Activated CD8-positive, alpha-beta memory T cell treated with anti-CD3 and anti-CD28 coated beads for 24 hours (primary cell): ENCODE results near the gene TAF11.
"Not testable (repeated sequence)": the region's sequence is repeated elsewhere in the genome, so short reads cannot be mapped to it uniquely, and the experiment has no call there.

Source experiments
- DNase-seq: peaks from one replicate; pipeline ENCODE4 v3.0.0-alpha.2; 2020

The TAF11 gene

DNA sequence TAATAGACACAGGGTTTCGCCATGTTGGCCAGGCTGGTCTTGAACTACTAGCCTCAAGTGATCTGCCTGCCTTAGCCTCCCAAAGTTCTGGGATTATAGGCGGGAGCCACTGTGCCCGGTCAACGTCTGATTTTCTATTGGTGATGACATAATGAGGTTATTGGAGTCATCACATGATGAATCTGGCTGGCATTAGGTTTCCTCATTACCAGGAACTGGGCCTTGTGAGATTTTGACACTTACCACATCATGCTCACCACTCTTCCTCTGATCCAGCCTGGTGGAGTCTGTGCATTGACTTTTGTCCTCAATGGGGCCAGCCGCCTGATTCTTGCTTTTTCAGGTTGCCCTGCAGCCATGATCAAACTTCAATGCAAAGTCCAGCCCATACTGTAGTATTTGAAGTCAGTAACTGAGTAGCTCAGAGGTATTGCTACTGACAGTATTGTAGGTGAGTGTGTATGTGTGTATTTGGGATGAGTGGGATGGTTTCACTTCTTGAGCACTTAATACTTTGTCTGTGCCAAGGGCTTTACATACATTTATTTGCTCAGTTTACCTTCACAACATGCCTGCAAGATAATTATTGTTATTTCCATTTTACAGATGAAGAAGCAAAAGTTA, 17.3 kb upstream of the TAF11 start:
- DNase-seq = no peak

DNA sequence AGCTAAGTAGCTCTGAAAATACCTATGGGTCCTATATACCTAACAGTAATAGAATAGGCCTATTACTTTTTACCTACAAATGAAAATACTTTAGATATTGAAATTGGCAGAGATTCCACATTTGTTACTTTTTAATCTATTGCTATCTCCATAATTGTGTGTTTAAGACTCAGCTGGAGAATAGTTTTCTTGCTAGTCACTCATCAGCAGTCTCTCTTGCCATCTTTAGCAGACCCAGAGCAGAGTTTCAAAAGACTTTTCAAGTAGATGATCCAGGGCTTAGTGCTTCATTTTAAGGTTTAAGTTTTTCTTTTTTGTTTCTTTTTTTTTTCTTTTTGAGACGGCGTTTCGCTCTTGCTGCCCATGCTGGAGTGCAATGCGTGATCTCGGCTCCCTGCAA, 14.1 kb upstream of the TAF11 start:
- no peak for DNase-seq

DNA sequence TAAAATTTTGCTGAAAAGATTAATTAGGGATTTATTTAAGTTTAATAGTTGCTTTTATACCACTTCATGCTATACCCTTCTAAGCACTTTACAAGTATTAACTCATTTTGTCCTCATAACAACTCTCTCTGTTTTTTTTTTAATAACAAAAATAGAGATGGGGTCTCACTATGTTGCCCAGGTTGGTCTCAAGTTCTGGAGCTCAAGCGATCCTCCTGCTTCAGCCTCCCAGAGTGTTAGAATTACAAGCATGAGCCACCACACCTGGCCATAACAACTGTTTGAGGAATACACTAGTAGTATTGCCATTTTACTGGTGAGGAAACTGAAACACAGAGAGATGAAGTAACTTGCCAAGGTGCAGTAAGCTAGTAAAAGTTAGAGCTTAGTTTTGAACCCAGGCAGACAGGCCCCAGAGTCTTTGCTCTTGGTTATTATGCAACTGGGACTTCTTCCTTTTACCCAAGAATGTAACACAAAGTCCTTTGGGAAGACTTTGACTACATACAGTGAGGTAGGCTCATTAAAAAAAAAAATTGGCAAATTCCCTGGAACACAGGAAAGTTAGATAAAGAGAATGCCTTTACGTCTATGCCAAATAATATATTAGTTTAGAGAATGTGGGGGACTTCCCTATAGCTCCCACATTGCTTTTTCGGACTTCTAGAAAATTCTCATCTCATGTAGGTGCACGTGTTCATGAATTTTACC, 12.6 kb upstream of the TAF11 start:
- DNase-seq = no peak

DNA sequence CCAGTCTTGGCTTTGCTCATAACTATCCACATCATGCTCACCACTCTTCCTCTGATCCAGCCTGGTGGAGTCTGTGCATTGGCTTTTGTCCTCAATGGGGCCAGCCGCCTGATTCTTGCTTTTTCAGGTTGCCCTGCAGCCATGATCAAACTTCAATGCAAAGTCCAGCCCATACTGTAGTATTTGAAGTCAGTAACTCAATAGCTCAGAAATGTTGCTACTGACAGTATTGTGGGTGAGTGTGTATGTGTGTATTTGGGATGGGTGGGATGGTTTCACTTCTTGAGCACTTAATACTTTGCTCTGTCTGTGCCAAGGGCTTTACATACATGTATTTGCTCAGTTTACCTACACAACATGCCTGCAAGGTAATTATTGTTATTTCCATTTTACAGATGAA, 11.9 kb upstream of the TAF11 start:
- DNase-seq = not testable (repeated sequence)

DNA sequence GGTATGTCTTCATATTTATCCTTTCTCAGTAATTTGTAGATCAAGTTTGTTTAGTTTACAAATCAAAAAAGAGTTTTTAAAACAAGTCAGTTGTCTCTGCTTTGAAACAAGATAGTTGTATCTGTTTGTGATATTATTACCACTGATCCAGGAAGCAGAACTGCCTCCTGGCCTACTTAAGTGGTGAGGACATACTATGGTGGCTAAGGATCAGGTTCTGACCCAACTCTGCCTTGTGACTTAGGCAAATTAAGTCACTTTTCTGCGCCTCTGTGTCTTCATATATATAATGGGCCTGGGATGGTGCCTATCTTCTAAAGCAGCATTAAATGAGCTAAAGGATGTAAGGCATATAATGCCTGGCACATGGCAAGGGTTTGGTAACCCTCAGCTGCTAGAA, 9.9 kb upstream of the TAF11 start:
- no peak for DNase-seq

DNA sequence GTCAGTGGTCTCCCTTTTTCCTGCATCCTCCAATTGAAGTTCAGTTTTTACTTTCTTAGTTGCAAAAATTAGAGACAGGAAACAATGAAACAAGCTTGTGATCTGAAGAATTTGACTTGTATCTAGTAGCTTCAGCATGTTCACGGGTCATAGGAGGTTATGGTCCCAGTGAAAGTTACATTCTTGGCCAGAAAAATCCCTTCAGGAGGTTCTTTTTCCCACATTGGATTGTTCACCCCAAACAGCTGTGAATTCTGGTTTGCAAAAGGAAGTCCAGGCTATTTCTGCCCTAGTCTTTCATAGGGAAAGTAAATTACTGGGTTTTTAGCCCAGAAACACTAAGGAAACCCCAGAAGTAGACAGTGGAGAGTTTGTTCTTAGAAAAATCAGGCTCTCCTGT, 9.3 kb upstream of the TAF11 start:
- DNase-seq = no peak

DNA sequence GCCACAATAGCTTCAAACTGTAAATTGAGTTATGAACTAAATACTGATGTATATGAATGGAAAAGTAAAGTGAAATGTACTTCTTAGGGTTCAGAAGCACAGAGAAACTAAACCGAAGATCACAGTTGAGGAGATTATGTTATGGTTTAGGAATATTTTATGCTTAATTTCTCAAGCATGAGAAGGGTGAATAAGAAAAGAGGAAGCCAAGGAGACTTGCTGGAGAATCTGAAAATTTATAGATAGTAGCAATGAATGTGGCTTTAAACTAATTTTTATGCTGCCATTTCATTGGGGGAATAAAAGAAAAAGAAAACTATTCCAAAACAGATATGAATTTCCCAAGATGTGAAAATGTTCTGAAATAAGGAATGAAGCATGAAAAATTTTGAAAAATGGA, 6.9 kb upstream of the TAF11 start:
- DNase-seq = no peak

DNA sequence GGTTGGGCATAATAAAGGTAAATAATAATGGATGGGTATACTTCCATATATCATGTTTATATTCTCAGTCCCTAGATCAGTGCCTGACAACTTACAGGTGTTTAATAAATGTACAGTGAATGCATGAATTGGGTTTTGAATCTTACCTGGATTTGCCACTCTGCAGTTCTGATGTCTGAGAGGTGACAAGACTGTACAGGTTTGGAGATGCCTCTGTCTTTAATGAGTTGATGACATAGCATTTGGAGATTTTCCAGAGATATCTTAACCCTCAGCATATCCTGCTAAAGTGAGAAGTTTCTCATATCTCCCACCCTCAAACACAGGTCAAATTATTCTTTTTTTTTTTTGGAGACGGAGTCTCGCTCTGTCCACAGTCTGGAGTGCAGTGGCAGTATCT, 3.5 kb upstream of the TAF11 start:
- DNase-seq = no peak

DNA sequence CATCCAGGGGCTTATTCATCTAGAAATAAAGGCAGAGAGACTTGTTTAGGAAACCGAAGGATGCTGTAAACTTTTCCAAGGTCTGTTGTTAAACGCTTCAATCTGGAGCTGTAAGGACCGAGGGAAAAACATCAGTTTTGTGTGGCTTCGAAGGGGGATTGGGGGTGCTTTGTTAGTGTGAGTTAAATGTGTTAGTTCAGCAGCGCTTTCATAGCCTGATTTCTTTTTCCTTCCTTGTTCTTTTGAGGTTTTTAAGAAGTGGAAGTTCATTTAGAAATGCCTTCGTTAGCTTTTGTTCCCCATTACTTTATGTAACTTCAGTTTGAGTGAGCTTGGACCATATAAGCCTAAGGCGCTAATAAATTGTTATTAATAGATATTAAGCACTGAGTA, 2.7 kb upstream of the TAF11 start:
- DNase-seq = no peak

DNA sequence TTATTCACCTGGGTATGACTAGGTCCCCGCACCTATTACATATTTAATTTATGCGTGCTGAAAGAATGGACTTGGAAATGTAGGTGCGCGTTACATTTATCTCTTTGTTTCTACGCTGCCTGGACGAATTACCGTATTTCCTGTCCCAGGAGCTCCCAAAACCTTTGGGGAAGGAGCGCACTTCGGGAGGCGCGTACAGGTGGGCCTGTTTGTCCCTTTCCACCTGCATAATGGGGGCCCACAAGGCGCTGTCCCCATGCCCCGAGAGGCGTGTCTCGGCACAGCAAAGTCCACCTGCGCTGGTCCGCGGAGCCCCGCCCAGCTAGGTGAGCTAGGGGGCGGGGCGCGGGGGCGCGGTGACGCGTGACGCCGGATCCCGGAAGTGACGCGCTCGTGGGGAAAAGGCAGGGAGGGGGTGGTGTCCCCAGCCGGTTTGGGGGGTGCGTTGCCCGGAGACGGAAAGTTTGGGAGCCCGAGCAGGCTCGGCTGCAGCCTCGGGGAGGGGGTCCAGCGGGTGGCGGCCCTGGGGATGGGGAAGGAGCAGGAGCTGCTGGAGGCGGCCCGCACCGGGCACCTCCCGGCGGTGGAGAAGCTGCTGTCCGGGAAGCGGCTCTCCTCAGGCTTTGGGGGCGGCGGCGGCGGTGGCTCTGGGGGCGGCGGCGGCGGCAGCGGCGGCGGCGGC, 1.2 kb upstream of the TAF11 start, which contains the start of gene ANKS1A:
TSS of gene ANKS1A (plus strand) at position 382 of the 682 bp plus-strand sequence. CDS start at position 530, 148 bp downstream.
- peak; percentile 97 for DNase-seq

DNA sequence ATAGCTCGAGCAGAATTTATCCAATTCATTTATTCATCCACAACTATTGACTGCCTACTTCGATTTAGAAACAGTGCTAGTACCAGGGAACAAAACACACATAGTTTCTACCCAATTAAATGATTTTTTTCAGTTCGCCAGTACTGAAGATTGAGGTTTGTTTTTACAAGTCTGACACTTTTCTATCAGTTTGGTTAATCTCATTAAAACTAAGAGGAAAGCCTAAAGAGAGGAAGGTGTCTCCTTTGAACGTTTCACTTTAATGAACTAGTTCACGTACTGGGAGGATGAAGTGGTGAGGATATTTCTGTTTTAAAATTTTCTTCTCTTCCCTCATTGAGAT, 643 bp upstream of the TAF11 start:
- DNase-seq = no peak

DNA sequence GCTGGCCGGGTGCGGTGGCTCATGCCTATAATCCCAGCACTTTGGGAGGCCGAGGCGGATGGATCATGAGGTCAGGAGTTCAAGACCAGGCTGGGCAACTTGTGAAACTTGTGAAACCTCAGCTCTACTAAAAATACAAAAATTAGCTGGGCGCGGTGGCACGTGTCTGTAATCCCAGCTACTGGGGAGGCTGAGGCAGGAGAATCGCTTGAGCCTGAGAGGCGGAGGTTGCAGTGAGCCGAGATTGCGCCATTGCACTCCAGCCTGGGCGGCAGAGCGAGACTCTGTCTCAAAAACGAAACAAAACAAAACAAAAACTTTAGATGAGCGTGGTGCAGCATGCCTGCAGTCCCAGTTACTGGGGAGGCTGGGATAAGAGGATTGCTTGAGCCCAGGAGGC, 2.0 kb downstream of the TAF11 start:
- DNase-seq = not testable (repeated sequence)

DNA sequence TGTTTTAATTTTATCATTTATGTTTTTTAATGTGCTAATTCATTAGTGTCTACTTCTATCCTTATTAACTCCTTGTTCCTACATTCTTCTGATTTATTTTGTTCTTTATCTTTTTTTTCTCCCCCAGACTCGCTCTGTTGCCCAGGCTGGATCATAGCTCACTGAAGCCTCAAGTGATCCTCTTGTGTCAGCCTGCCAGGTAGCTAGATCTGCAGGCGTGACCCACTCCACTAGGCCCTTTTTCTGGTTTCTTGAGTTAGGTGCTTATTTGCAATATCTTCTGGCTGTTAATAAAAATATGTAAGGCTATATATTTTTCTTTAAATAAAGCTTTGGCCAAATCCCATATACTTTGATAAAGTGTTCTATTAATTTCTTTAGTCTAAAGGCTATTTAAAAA, 2.8 kb downstream of the TAF11 start:
- no peak for DNase-seq

DNA sequence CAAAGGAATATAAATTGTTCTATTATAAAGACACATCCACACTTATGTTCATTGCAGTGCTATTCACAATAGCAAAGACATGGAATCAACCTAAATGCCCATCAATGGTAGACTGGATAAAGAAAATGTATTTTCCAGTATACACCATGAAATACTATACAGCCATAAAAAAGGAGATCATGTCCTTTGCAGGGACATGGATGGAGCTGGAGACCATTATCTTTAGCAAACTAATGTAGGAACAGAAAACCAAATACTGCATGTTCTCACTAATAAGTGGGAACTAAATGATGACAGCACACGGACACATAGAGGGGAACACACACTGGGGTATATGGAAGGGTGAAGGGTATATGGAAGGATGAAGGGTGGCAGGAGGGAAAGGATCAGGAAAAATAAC, 3.8 kb downstream of the TAF11 start:
- not testable (repeated sequence) for DNase-seq

DNA sequence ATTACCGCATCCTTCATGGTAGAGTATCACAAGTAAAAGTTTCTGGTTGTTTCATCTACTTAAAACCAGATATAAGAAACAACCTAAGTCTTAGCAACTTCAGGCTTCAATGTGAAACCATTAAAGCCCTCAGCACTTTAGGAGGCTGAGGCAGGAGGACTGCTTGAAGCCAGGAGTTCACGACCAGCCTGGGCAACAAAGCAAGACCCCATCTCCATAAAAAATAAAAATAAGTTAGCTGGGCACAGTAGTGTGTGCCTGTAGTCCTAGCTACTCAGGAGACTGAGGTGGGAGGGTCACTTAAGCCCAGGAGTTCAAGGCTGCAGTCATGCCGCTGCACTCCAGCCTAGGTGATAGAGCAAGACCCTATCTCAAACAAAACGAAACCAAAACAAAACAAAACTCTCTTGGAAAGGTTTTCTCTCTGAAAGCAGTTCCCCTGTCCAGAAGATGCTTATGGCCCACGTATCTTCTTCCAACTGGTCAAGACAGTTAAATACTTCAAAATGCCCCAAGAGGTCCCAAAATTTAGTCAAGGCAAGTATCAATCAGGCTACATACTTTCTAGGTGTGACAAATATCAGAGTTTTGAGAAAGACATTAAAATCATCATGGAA, 9.9 kb downstream of the TAF11 start:
- no peak for DNase-seq

DNA sequence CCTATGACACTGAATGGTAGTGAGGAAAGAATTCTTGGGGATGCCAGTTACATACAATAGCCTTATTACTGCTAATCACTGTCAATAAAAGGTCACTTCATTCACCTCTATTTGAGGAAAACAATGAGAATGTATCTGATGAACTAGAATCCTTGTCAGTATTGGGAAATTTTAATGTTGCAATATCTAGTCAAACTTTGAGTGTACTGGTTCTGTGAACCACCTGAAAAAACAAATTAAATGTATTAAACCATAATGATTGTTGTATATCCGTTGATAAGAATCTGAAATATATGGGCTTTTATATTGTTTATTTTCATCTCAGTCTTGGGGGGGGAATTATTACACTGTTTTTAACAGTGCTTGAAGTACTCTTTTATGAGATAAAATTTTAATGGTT, 10.6 kb downstream of the TAF11 start:
- DNase-seq = no peak

DNA sequence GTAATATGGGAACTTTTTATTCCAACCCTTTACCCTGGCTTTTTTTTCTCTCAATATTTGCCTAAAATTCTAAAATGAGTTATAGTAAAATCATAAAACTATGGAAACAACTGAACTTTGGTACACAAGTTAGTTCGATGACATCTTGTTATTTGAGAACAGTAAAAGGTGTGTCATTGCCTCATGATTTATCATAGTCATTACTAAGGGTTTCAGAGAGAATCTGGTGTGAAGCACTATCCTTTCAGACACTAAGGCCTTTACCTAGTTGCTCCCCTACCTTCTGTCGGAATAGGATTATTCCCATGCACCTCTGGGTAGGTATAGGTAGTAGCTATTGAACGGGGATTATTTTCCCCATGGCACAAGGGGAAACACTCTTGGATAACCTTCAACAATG, 11.4 kb downstream of the TAF11 start:
- no peak for DNase-seq

DNA sequence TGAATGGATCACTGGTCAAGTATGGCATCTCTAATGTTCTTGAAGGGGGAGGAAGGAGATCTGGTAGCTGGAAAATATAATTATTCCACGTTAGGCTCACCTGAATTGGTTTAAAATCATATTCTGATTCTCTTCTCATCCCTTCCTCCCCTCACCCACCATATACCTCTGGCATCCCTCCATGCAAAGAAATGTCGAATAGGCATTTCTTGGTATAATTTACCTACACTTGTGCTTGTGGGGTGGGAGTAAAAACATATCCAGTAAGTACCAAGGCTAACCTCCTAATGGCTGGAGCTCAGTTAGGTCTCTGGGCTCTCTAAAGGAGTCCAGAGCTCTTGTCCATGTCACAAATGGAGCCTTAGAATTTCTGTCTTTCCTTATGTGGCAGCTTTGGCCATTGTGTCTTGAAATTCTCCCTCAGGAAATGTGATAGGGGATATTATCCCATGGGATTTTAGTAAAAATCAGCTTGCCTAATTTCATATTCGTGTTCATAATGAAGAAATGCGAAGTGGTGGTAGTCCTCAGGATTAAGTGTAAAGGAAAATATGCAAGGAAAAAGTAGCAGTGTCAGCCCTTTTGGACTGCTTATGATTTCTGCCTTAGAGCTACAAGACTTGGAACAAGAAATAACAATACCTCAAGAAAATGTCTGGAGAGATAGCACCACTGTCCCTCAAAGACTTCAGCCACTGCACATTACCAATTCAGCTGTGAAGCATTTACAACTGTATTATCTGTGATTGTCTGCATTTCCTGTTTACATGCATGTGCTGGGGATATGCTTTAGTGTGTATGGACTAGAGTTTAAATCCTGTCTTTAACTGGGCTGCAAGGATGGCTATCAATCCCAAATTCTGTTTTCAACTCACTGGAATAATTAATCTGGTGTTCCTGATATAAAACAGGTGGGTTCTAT, 12.3 kb downstream of the TAF11 start:
- DNase-seq = no peak

DNA sequence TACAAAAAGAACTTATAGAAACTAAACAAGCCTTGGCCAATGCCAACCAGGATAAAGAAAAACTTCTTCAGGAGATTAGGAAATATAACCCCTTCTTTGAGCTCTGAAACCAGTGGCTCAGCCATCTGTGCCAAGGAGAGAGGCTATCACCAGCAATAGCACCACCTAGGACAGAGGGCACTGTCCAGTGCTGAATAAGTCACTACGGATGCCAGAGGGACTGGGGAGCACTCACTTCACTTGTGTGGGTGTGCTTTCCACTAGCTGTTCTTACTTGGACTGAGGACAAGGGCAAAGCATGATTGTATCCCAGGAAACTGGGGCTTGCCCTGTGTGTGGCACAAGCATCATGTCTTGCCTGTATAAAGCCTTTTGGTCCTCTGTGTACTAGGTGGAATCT, 15.5 kb downstream of the TAF11 start:
- DNase-seq = no peak

DNA sequence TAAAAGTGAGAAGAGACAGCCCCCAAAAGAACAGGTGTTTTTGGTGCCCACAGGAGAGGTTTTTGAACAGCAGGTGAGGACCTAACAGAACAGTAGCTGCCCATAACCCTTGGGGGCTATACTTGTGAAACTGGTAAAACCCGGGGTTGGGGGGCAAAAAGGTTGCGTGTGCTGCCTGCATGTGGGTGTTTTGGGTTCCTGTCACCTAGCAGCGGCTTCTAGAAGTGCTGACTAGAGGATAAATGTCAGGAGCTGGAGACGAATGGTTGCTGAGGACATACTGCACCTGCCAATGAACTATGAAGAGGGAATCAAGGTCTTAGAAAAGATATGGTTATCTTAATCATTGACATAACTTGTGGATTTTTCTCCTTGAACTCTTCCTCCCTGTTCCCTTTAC, 16.0 kb downstream of the TAF11 start:
- no peak for DNase-seq

DNA sequence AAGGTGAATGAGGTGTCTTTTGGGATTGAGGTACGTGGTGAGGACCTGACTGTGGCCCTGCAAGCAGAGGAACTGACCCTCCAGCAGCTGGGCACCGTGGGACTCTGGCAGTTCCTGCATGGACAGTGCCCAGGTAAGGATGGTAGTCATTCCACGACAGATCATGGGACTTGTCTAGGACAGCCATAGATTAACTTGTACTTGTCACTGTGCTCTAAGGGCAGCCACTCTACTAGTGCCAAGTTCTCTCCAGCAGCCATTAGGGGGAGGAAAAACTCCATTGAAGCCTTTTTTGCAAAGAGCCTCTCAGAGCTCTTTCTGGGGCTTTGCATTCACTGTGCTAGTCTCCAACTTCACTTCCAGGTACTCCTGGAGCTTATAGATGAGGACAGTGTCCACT, 20.4 kb downstream of the TAF11 start:
- no peak for DNase-seq

DNA sequence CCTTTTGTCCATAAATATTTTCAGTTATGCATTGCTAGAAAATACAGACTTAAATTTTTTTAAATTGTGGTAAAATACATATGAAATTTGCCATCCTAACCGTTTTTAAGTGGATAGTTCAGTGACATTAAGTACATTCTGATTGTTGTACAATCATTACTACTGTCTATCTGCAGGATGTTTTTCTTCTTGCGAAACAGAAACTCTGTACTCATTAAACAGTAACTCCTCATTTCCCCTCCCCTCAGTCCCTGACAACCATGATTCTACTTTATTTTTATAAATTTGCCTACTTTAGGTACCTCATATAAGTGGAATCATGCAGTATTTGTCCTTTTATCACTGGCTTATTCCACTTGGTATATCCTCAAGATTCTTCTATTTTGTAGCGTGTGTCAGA, 21.3 kb downstream of the TAF11 start:
- no peak for DNase-seq

DNA sequence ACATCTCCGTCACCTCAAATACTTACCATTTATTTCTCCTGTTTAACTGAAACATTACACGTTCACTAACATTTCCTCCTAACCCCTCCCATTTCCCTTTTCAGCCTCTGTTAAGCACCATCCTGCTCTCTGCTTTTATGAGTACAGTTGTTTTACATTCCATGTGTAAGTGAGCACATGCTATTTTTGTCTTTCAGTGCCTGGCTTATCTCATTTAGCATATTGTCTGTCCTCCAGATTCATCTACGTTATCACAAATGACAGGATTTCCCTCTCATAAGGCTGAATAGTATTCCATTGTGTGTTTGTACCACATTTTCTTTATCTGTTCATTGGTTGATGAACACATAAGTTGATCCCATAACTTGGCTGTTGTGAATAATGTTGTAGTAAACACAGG, 22.7 kb downstream of the TAF11 start:
- no peak for DNase-seq
